Progenitor cell of endocrine pancreas (in vitro differentiated cells): ENCODE measurements around the gene GMDS. TPM values are rescaled to one million over a fixed set of nuclear protein-coding genes. Genes with fewer than 3 reads are reported as not detected.

Experiments used
- DNase-seq: peaks from one replicate; pipeline ENCODE4 v3.0.0; 2021; ENCODE audit warnings: low spot score; ENCODE audit not compliant: unreplicated experiment
- H3K27ac Mint-ChIP-seq: 2 replicates; pipeline ENCODE4 v1.8.0; 2021; ENCODE audit warnings: mild to moderate bottlenecking, moderate library complexity, mixed read lengths
- H3K27me3 Mint-ChIP-seq: 2 replicates; pipeline ENCODE4 v1.8.0; 2021; ENCODE audit warnings: mixed read lengths
- H3K36me3 Mint-ChIP-seq: 2 replicates; pipeline ENCODE4 v1.8.0; 2022; ENCODE audit warnings: mixed read lengths; ENCODE audit not compliant: insufficient read depth
- H3K4me1 Mint-ChIP-seq: 2 replicates; pipeline ENCODE4 v1.8.0; 2021; ENCODE audit warnings: low read depth, mixed read lengths
- H3K4me3 Mint-ChIP-seq: 2 replicates; pipeline ENCODE4 v1.8.0; 2021; ENCODE audit warnings: low read depth, mild to moderate bottlenecking, moderate library complexity, mixed read lengths
- H3K9me3 Mint-ChIP-seq: 2 replicates; pipeline ENCODE4 v1.8.0; 2021; ENCODE audit warnings: low read depth, mixed read lengths
- total RNA-seq: library from RNA; stranded (reverse); gene quantifications from 2 replicates; pipeline ENCODE4 v1.2.1, GENCODE V29; 2021
- TF ChIP-seq, protein P1 (sequence below): fragments of 200-600 bp; sonication (generic); IDR thresholded peaks from one replicate; pipeline ENCODE4 v1.5.0; 2021; ENCODE audit warnings: antibody characterized with exemption, mild to moderate bottlenecking; ENCODE audit not compliant: unreplicated experiment

The GMDS gene
- total RNA-seq, 1 donor from 2014 or later, result 17.2 TPM

DNA sequence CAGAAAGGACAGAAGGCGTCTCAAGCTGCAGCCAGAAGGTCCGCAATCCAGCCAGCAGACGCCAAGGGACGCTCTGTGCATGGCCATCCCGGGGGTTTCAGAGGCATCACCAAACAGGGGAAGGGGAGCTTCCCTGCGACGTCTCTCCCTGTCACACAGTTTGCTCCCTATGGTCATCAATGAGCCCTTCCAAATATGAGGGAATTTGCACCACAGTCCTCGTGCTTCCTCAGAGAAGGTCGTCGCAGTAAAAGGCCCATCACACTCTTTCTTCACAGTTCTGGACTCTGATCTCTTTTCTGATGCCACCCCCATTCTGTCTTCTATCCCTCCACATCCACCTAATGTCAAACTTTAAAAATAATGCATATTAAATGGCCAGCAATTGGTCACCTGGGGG lies 645.9 kb downstream of the GMDS start:
- Mint-ChIP-seq H3K4me1 (peaks cover 10% of the 10 kb centered on the region), H3K36me3 (no peaks in the 10 kb centered on the region), H3K27ac (no peak overlapping the region), H3K9me3 (no peaks in the 10 kb centered on the region), H3K27me3 (peaks cover 69% of the 10 kb centered on the region), H3K4me3 (no peak overlapping the region)
- no peak for DNase-seq
- TF ChIP-seq, protein P1, sequence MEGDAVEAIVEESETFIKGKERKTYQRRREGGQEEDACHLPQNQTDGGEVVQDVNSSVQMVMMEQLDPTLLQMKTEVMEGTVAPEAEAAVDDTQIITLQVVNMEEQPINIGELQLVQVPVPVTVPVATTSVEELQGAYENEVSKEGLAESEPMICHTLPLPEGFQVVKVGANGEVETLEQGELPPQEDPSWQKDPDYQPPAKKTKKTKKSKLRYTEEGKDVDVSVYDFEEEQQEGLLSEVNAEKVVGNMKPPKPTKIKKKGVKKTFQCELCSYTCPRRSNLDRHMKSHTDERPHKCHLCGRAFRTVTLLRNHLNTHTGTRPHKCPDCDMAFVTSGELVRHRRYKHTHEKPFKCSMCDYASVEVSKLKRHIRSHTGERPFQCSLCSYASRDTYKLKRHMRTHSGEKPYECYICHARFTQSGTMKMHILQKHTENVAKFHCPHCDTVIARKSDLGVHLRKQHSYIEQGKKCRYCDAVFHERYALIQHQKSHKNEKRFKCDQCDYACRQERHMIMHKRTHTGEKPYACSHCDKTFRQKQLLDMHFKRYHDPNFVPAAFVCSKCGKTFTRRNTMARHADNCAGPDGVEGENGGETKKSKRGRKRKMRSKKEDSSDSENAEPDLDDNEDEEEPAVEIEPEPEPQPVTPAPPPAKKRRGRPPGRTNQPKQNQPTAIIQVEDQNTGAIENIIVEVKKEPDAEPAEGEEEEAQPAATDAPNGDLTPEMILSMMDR, result no peak

DNA sequence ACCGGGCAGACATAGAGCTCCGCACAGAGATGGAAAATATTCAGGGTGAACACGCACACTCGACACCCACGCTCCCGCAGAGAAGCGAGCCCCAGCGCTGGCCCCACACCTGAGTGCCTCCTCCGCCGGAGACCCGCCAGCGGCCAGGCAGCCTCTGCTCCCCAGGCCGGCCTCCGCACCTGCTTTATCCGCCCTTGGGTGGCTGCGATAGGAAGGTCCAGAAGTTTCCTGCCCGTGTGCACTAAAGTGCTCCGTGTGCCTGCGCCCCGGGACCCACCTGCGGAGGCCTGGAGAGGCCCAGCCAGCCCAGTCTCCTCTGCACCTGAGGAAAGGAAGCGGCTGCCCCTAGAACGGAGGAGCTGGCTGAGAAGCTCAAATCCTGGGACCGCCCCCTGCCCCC lies 646.5 kb downstream of the GMDS start:
- no peaks in the 10 kb centered on the region for H3K36me3 Mint-ChIP-seq
- no peak for DNase-seq
- no peaks in the 10 kb centered on the region for H3K9me3 Mint-ChIP-seq
- H3K27me3 Mint-ChIP-seq, result peaks cover 70% of the 10 kb centered on the region
- TF ChIP-seq, protein P1, result no peak
- H3K4me1 Mint-ChIP-seq, result peaks cover 10% of the 10 kb centered on the region
- no peak overlapping the region for H3K4me3 Mint-ChIP-seq
- H3K27ac Mint-ChIP-seq, result no peak overlapping the region

DNA sequence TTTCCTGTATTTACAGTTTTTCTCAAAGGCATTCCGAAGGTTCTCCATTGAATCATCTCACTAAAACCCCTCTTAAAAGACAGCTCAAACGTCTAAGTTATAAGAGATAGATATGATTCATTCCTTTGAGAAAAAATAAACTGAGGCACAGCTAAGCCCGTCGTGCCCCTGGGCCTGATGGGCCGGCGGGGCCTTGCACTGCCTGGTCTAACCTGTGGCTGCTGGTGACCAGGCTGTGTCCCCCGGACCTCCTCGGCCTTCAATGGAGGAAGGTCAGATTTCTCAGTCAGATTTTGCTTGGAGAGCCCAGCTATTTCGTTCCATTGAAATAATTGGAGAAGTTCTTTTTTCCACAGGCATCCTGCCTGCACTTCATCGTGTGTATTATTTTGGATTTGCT lies 647.0 kb downstream of the GMDS start:
- H3K4me3 Mint-ChIP-seq, result no peak overlapping the region
- peaks cover 70% of the 10 kb centered on the region for H3K27me3 Mint-ChIP-seq
- no peaks in the 10 kb centered on the region for H3K36me3 Mint-ChIP-seq
- no peak overlapping the region for H3K27ac Mint-ChIP-seq
- no peak for DNase-seq
- peaks cover 10% of the 10 kb centered on the region for H3K4me1 Mint-ChIP-seq
- TF ChIP-seq, protein P1, result no peak
- no peaks in the 10 kb centered on the region for H3K9me3 Mint-ChIP-seq

DNA sequence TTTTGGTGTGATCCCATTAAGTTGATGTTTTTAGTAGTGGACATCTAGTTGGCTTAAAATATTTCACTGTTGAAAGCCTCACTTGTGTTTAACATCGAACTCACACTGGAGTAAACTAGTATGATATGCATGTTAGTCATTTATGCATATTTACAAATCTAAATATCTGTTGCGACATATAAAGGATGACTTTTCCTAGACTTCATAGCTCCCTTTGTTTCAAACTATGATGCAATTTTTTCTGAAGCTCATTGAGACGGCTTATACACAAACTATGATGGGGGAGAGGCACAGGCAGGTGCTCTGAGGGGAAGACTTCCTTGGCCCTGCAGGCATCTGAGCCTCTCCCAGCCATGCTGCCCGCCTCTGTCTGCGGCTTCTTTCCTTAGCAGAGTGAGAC lies 647.5 kb downstream of the GMDS start:
- no peak for DNase-seq
- H3K4me1 Mint-ChIP-seq, result peaks cover 10% of the 10 kb centered on the region
- TF ChIP-seq, protein P1, result no peak
- H3K27ac Mint-ChIP-seq, result no peak overlapping the region
- no peaks in the 10 kb centered on the region for H3K9me3 Mint-ChIP-seq
- H3K27me3 Mint-ChIP-seq, result peaks cover 66% of the 10 kb centered on the region
- H3K36me3 Mint-ChIP-seq, result no peaks in the 10 kb centered on the region
- H3K4me3 Mint-ChIP-seq, result no peak overlapping the region

DNA sequence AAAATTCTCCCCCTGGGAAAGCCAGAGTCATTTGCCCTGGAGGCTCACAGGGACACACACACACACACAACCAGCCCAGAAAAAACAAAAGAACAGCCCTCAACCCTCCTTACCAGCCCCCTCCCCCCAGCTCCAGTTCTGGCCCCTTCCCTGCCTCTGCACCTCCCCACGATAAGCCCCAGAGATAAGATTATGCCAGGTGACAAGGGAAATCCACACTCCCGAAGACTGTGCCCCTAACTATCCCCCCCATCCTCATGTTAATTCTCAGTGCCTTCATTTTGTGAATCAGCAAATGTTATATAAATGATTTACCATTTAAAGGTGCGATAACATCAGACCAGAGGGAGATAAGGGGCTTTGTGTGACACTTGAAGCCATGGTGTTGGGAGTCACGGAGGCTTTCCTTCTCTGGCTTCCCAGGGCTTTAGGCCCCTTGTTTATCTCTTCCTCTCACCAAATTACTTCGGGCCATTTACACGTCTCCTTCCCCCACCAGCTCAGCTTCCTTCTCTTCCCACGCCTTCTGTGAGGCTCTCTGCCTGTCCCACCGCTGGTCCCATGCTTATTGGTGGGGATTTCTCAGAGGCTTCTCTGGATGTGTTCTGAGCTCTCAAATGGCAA lies 648.2 kb downstream of the GMDS start:
- H3K4me3 Mint-ChIP-seq, result no peak overlapping the region

More for the DNA sequence above, 648.2 kb downstream of the GMDS start:
- Mint-ChIP-seq H3K27ac (no peak overlapping the region), H3K9me3 (no peaks in the 10 kb centered on the region), H3K27me3 (peaks cover 63% of the 10 kb centered on the region), H3K36me3 (no peaks in the 10 kb centered on the region), H3K4me1 (peaks cover 10% of the 10 kb centered on the region)
- TF ChIP-seq, protein P1, result no peak
- no peak for DNase-seq
